ENCODE data around the gene SLC5A10.
"Not testable (repeated sequence)": the region's sequence is repeated elsewhere in the genome, so short reads cannot be mapped to it uniquely, and the experiment has no call there.

The SLC5A10 gene

GRCh38 chr17:19062009-19062717, 110.2 kb downstream of the SLC5A10 start:
- not testable (repeated sequence) for DNase-seq

GRCh38 chr17:19062718-19063325, 110.9 kb downstream of the SLC5A10 start:
- DNase-seq, result not testable (repeated sequence)

GRCh38 chr17:19063326-19063956, 111.5 kb downstream of the SLC5A10 start:
- DNase-seq, result peak; percentile 90

GRCh38 chr17:19064378-19064777, 112.4 kb downstream of the SLC5A10 start:
- peak; percentile 1 for DNase-seq

GRCh38 chr17:19070318-19071168, 118.6 kb downstream of the SLC5A10 start:
- not testable (repeated sequence) for DNase-seq
